Fibroblast of skin of right biceps (primary cell): Measurements from ENCODE around the gene CALML3.

Source experiments
- DNase-seq: peaks from one replicate; pipeline ENCODE4 v3.0.0-alpha.2; 2013

CALML3 gene

GRCh38 chr10:5508161-5508604 is 16.6 kb upstream of the CALML3 start:
- DNase-seq, result no peak

DNA sequence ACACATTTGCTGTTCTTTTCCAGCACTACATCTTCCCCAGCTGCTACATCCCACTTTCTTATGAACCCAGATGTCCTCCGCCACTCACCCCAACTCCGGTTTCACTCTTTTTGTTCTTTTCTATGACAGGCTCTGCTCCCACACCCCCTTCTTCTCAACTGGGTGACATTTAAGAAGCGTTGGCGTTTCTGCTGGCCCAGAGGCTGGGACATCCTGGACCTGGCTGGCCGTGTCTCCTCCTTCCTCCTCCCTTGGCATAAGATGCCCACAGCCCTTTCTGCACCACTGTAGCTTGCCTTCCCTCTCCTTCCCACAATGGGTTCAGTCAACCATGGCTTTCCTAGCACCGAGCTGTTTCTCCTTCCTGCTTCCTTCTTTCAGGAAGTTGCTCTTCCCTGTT is 16.0 kb upstream of the CALML3 start:
- DNase-seq, result no peak

DNA sequence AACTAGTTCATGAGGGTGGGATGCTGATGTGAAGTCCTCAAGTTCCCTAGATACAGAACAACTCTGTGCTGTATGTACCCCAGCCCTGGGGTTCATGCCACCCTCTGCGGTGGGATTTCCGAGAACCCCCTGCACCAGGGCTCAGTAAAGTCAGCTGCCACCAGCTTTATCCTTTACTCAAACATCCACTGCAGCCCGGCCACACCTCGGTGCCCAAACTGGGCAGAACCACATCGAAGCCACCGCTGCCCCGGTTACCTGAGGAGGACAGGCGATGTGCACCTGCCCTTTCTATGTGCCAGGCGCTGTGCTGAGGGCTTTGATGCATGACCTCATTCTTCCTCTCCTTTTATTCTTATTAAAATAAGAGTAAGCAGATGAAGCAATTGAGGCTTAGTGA is 15.5 kb upstream of the CALML3 start:
- no peak for DNase-seq

DNA sequence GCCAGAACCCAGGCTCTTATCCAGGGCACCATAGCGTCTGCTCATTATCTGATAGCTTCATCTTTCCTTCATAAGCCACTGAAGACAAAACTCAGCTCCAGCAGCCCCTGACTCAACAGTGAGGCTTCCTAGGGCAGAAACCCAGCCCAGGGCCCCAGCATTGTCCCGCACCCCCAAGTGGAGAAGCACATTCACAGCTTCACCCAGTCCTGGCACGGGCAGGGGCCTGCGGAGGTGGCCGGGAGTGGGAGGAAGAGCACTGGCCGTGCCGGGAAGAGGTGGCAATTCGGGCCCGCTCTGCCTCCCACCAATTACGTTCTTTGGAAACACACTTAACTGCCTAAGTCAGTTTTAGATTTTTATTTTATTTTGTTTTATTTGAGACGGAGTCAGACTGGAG is 15.1 kb upstream of the CALML3 start:
- DNase-seq, result no peak

DNA sequence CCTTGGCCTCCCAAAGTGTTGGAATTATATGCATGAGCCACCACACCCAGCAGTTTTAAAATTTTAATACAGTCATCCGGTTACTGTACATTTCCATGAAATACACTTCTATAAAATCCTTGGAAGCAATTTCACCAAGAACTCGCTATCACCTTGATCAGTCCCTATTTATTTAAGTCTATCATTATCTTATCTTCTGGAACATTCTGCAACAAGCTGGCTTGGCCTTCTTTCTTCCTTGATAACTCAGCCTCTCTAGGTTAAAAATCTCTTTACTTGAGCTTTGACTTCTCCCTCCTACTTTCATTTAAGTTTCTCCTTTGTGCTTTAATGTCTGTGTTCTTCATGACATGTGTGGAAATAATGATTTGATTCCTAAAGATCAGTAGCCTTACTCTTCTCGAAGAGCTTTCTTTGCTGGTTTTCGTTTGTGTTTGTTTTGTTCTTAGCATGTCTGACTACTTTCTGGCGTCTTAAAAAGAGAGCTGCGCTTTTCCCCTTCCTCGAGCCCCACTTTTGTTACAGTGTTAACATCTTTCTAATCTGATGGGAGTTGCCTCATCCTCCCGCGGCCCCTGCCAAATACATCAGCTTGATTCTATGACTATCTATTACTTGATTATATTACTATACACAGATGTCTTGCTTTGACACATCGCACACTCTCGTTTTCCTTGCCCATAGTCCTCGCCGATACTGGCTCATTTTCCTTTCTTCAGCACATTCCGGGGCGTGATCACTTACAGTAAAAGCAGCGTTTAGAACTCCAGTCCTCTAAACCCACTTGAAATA is 14.3 kb upstream of the CALML3 start:
- DNase-seq, result peak; percentile 4

DNA sequence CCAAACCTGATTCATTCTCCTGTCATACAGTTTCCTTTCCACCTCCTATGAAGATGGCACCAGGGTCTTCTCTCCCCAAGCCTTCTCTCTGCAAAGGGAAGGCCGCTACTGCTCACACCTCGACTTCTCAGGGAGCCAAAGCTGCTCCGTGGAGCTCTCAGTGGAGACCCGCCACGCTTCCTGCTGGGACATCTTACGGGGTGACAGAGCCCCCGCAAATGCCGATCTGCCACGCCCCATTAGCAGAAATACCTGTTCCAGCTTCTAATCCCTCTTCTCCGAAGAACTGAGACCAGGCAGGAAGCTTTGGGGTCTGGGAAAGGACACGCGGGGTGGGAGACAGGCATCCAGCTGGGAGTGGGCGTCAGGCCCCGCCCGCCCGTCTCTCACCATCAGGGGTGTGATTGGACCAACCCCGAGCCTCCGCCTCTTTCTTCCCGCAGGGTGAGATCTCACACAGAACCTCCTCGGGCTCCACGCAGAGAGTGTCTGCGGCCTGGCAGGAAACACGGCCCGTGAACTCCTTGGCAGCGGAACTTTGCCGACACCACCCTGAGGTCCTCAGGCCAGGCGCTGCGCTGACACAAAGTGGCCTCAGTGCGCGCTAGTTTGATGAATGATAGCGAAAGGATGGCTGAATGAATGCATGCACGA is 13.4 kb upstream of the CALML3 start:
- DNase-seq, result no peak

DNA sequence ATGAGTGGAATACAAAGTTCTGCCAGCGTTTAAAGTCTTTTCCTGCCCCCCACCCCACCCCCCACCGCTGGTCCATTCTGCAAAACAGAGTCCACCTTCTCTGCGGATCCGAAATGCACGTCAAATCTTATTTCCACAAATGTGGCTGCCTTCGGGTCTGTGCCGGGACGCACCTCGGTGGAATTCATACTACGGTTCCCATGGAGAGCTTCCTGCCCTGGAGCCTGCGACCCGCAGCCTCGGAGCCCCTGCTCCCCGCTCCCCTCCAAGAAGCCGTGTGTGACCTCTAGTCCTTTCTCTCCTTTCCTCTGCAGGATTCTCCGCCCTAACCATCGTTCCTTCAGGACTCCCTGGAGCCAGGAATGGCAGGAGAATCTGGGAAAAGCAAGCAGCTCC is 12.9 kb upstream of the CALML3 start:
- DNase-seq, result no peak

GRCh38 chr10:5512331-5512730 is 12.4 kb upstream of the CALML3 start:
- no peak for DNase-seq

DNA sequence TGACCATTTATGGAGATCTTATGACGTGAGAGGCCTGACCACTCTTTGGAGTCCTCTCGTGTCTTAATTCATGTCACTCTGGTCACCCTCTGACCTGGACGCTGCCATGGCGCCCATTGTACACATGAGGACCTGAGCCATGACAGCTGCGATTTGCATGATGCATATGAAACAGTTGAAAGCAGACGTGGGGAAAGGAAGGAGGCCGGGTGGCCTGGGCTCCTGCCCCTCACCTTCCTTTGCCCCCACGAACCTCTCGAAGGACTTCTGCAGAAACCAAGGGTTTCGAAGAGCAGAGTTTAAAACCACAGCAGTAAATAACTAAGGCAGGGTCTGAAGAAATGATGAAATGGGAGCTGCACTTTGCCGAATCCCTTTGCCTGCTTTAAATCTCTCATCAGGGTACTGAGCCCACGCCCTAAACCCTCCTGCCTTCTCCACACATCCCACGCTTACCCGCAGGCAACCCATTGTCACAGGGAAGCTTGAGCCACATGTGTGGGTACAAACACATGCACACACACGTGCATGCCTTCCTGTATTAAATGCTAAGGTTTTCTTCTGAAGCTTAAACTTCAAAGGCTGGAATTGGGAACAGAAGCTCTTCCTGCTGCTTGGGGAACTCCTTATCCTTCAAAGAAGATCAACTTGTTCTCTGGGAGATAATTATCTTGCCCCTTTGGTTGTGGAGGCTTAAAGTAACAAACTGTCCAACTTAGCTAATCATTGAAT is 11.7 kb upstream of the CALML3 start:
- no peak for DNase-seq

DNA sequence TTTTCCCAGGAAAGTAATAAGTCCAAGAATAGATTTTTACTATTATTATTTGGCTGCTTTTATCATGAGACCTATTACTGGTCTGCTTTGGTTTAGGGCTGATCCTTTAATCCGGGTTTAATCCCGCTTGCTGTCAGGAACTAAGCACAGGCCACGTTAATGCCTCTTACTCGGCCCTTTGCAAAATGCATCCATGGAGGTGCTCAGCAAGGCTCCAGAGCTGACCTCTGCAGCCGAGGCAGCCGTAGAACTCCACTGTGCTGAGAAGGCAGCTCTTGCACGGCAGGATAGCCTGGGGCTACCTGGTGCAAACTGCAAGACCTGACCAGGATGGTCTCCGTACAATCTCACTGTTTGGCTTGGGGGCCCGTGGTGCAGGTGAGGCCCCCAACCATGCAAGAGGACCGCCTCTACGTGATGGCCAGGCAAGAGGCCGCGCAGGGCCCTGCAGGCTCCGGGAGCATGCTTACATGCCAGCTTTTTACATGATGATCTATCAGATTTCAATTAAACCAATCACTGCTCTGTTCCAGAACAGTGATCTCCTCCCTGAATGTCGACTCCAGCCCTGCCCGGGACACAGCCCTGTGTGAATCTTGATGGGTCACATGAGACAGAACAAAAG is 10.4 kb upstream of the CALML3 start:
- no peak for DNase-seq

GRCh38 chr10:5515948-5516761 is 8.6 kb upstream of the CALML3 start:
- no peak for DNase-seq

GRCh38 chr10:5517546-5517945 is 7.2 kb upstream of the CALML3 start:
- no peak for DNase-seq

GRCh38 chr10:5518143-5518542 is 6.6 kb upstream of the CALML3 start:
- DNase-seq, result no peak

DNA sequence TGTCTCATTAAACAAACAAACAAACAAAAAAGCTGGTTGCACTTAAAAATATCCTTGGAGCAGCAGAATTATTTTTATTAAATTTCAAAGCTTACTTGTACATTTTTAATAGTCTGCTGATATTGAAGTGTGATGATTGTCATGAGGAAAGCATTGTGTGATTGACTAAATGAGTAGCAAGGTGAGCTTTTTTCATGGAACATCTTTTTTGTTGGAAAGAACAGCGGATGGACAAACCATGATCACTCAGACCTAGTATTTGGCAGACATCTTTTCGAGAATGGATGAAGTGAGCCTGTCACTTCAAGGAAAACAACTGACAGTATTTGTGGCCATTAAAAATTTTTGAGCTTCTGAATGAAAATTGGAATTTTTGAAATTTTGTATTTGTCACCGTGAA is 5.7 kb upstream of the CALML3 start:
- no peak for DNase-seq

DNA sequence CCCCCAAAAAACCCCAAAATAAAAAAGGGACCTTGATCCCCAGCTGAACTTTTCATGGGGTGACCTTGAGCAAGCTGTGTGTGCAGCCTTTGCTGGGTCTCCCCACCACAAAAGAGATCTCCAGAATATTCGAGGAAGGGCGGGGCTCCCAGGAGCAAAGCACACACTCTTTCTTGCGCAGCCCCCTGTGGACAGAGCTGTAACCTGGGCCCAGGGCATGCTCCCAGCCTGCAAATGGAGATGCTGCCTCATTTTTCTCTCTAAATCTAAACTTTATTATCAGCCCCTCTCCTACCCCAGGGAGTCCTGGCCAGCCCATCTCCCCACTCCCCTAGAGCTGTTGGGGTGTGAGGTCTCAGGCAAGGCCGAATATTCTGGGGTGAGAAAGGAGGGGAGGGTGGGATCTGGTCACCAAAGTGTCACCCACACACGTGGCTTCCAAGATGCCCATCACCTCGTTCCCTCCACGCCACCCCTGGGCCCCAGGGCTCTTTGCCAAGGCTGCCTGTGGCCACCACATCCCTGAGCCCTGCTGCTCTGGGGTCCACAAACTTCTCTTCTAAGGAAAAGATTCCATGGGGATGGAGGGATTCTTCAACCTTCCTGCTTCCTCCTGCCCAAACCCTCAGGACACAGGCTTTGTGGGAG is 1.7 kb upstream of the CALML3 start:
- no peak for DNase-seq

DNA sequence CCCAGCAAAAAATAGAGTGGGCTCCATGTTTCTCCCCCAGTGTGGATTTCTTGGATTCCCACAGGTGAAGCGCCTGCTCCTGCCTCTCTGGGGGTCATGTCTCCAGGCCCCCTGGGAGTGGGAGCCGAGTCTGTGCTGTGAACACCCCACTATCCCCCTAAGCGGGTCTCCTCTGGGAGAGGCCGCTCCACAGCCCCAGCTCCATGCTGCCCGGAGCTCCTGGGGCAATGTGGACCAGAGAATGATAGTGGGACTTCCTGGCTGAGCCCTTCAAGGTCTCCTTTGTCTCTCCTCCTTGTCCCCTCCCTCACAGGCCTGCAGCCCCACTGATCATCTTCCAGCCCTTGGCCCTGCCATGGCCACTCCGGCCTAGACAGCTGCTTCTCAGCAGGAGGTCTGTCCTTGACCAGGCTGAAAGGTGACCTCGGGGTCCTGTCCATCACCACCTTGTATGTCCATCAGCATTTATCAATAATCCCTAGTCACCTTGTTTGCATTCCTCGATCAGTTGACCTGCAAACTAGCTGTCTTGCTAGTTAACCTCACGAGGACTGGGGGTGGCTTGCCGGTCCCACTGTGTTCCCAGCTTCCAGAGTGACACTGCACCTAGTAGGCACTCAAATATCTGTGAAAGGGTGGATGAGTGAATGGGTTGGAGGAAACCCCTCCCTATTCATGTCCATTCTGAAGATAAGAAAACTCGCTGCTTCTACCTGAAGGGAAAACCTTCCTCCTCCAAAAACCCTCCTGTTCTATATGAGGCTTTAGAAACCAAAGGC is 776 bp upstream of the CALML3 start:
- no peak for DNase-seq

GRCh38 chr10:5525561-5526341 is 990 bp downstream of the CALML3 start:
- no peak for DNase-seq

GRCh38 chr10:5526691-5527331 is 2.0 kb downstream of the CALML3 start:
- DNase-seq, result no peak

DNA sequence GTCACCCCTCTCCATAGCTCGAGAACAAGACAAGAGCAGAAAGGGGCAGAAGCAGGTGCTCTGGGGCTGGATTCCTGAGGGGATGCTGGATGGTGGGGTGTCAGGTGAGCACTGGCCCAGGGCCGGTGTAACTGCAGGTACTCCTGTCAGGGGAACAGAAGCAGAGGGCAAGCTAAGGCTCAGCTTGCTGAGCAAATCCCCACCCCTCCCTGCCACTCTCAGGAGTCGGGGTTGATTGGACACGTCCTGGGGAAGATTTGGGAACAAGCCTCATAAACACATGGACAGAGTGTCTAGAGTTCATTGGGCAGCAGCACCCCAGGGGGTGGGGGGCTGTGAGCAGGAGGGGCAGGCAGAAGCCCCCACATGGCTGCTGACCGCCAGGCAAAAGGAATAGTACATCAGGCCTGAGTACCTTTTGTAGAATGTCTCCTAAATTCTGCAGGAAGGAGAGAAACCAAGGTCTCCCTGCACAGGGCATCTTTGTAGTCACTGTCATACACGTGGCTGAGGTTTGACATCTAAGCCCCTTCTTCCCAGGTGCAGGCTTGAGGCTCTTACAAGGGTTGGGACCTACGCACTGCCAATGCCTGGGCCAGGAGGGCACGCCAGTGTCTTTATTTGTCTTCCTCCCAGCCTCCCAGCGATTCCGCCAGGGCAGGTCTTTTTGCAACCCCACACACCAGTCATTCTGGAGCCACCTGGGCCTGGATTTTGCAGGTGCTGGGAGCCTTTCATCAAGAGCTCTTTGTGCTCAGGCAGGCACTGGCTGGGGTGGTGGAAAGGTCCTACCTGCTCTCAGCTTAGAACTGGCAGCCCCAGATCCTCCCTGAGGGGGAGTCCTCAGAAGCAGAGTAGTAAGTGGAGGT is 2.8 kb downstream of the CALML3 start:
- DNase-seq, result no peak
